GM19193 (cell line): ENCODE results near the gene DDR1.

ENCODE experiments used
- POLR2A ChIP-seq: IDR thresholded peaks from 4 replicates; pipeline ENCODE4 v1.6.1; 2011; ENCODE audit not compliant: insufficient read depth, insufficient read length; ENCODE audit errors: extremely low read depth

Gene DDR1

DNA sequence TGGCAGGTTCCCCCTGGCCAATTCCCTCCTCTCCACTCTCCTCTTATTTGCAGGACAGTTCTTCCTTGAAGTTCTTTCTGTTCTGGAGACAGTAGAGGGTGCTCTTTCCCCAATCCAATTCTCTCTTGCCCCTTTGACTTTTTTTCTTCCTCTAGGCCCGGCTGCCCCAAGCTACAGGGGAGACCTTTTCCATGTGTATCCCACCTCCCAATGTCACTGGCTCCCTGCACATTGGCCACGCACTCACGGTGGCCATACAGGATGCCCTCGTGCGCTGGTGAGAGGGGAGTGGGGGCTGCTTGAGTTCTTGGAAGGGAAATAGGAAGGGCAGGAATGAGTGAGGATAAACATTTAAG, 31.2 kb downstream of the DDR1 start:
- TF ChIP-seq POLR2A: no peak

DNA sequence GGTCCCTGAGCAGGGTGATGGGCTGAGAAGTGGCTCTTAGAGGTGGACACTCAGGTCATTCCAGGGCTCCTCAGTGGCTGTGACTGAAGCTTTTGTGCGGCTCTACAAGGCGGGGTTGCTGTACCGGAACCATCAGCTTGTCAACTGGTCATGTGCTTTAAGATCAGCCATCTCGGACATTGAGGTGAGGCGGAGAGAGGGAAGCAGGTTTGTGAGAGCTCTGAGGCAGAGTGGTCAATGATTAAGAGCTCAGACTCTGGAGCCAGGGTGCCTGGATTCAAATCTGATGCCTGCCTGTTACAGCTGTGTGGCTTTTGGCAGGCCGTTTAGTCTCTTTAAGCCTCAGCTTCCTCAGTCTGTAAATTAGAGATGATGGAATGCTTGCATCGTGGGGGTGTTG, 32.7 kb downstream of the DDR1 start:
- no peak for TF ChIP-seq POLR2A

DNA sequence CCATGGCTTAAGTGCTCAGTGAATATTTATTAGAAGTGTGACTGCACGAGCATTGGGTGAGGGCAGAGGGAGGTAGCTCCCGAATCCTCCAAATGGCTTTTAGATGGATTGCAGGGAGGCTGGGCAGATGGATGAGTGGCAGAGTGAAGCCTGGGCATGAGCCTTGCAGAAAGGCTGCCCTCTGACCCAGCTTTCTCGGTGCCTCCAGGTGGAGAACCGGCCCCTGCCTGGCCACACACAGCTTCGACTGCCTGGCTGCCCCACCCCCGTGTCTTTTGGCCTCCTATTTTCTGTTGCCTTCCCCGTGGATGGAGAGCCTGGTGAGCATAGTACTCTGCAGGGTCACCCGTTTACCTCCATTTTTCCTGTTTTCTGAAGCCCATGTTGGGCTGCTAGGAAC, 33.2 kb downstream of the DDR1 start:
- no peak for TF ChIP-seq POLR2A

DNA sequence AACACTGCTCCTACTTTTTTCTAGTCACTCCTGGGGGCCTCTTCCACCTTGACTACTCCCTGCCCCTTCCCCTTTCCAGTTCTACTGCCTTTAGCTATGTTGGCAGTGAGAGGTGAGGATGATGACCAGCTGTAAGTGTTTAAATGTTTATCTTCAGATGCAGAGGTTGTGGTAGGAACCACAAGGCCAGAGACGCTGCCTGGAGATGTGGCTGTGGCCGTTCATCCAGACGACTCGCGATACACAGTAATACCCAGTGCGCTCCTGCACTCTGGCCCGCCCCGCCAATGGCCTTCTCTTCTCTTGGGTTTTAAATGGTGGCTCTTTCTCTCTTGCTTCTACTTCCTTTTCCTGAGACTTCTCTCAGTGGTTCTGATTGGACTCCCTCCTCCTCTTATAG, 34.4 kb downstream of the DDR1 start:
- TF ChIP-seq POLR2A: no peak

DNA sequence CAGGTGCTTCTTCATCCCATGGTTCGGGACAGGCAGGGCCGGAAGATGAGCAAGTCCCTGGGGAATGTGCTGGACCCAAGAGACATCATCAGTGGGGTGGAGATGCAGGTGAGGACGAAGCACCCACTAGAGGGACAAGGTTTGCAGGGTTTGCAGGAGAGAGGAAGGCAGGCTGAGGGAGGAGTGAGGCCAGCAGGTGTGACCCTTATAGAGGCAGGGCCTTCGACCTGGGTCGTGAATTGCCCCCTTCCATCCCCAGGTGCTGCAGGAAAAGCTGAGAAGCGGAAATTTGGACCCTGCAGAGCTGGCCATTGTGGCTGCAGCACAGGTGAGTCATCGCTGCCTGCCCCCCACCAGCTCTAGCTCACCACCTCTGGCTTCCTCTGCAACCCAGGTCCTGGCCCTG, 38.1 kb downstream of the DDR1 start:
- no peak for TF ChIP-seq POLR2A

DNA sequence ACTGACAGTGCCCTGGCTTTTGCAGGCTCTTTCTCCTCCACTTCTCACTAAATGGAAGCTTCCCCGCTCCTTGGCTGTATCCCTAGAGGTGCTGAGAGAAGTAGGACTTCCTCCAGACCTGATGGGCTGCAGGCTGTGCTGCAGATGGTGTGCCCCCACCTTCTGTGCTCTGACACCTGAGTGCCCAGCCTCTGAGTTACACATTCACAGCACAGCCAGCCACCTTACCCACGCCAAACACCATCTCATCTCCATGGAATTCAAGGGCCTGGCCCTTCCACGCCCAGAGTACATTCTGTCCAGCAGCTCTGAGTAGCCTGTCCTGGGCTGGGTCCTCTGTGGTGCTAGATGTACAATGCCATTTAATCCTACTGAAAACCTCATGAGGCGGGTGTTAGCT, 42.3 kb downstream of the DDR1 start:
- no peak for TF ChIP-seq POLR2A

DNA sequence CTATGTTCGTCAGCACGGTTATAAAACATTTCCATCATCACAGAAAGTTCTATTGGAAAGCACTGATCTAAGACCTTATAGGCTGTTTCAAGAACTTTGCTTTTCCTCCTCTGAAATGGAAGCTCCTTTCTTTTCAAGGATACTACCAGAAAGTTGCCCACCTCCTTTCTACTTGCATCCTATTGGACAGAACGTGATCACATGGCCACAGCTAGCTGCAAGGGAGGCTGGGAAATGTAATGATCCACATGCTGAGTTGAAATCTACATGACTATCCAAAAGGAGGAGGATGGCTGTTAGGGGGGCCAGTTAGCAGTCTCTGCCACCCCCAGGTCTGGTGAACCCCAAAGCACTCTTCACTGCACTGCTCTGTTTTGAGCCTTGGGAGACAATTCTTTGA, 44.4 kb downstream of the DDR1 start:
- TF ChIP-seq POLR2A: no peak

DNA sequence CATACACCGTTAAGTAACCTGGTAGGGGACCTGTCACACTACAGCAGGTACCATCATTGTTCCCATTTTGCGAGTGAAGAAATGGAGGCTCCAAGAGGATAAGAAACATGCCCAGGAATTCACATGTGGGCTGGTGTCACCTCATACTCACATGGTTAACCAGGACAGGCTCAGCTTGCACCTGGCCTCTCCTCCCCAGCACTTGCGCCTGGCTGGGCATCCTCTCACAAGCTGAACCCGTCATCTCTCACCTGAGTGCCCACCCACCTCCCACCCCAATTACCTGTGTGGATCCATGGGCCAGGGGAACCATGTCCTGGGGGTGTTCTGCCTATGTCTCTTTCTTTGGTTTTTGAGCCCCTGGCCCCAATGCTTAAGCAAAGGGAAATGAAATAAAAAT, 46.2 kb downstream of the DDR1 start:
- no peak for TF ChIP-seq POLR2A

DNA sequence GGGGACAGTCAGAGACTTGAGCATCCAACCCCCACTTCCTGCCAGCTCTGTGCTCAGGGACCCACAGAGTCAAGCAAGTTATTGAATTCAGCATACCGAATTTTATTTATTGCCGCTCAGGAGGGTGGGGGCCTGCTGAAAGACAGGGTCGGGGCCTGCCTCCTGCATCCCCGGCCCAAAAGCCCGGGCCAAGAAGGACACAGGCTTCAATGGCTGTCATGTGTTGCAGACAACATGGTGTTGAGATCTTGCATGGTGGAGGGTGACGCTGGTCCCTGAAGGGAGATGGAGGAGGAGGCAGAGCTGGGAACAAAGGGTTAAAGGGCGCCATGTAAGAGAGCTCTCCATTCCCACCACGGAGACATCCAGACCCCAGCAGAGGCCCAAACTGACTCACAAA, 47.0 kb downstream of the DDR1 start:
- no peak for TF ChIP-seq POLR2A

DNA sequence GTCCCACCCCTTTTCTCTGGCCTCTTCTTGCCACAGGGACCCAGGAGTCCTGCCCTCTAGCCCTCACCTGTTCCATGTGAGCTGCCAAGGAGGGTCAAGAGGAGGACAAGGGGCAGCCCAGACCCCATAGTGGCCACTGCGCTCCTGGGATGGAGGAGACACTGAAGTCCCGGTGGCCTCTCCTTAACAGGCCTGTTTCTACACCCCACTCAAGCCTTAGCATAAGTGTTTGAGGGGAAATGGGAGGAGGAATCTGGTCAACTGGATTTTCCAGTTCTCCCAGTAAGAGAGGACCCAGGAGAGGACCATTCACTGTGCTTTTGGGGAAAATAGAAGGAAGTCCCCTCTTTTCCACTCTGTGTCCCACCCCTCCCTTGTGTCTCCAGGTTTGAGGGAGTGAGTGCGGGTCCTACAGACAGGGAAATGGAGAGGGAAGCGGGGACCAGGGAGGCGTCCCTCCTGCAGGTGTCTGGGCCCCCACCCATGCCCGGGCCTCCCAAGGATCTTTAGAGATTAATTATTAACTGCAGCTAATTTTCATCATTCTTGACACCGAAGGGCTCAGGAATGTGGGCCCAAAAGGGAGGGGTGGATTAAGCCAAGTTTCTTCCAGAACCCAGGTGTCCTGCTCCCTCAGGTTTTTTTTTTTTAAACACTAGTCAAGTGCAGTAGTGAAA, 47.8 kb downstream of the DDR1 start, which contains the start of gene SFTA2:
Gene SFTA2 (minus strand): TSS at position 202 of the 677 bp plus-strand sequence. CDS start 74 bp downstream, at position 128.
- TF ChIP-seq POLR2A: no peak

DNA sequence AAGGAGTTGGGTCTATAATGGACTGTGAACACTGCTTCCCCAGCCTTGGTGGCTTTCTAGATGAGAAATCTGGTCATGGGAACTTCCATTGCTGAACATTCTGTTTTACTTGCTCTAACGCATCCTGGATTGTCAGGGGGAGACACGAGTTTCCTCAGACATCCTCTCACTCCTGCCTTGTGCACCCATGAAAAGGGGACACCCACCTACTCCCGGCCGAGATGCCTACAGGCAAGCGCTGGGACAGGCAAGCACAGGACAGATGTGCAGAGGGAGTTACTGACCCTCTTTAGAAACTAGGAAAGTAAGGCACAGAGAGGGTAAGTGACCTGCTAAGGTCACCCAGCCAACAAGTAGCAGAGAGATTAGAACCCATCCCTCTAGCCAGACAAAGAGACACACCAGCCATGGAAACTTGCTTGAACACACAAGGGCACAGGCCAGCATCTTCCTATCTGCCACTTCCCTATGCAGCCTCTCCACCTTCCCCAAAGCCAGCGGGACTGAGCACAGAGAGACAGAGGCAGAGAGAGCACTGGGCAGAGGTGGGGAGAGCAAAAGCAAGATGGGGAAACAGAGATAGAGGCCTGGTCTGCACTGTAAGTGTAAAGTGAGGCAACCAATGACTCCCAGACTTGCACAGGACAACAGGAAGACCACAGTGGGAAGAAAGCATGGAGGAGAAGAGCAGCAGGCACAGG, 48.5 kb downstream of the DDR1 start:
- no peak for TF ChIP-seq POLR2A

DNA sequence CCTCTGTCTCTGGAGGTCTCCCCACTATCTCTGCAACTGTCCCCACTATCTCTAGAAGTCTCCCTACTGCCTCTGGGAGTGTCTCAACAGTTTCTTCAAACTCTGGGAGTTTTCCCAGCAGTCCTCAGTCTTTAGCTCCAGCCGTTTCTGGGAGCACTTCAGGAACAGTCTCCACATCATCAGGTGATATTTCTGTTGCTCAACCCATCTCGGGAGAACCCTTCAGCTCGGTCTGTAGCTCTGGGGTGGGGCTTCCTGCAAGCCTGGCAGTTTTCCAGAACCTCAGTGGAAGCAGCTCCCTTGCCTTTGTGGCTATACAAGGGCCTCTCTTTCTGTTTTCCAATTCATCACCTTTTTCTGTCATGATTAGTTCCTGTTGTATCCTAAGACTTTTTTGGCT, 50.7 kb downstream of the DDR1 start:
- no peak for TF ChIP-seq POLR2A

DNA sequence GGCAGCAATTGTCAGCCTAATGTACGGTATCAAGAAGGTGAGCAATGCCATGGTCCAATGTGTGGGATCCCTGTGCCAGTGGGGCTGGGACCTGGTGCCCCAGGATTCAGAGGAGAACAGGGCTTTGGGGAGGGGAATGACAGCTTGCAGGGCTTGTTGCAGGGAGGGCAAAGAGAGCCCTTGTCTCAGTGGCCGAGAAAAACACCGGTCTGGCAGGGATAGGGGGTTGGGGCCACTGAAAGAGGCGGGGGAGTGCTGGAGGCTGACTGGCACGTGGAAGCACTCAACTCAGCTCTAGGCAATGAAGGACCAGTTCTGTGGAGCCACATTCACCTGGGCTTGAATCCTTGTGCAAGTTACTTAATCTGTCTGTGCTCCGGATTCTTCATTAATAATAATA, 52.9 kb downstream of the DDR1 start:
- TF ChIP-seq POLR2A: no peak

DNA sequence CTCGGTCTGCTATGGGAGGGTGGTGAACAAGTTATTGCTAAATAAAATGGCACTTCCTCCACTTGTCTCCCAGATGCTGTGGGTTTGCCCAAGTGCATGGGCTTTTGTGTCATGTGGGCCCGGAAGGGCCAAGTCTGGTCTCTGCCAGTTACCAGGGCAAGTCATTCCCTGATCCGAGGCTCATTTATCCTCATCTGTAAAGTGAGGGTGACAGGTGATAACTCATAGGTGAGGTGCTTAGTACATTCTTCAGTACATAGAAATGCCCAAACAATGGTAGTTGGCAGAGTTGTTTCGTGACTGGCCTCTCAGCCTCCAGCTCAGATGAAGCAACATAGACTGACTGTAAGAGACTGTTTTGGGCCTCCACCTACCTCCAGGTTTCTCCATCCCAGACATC, 54.4 kb downstream of the DDR1 start:
- no peak for TF ChIP-seq POLR2A

DNA sequence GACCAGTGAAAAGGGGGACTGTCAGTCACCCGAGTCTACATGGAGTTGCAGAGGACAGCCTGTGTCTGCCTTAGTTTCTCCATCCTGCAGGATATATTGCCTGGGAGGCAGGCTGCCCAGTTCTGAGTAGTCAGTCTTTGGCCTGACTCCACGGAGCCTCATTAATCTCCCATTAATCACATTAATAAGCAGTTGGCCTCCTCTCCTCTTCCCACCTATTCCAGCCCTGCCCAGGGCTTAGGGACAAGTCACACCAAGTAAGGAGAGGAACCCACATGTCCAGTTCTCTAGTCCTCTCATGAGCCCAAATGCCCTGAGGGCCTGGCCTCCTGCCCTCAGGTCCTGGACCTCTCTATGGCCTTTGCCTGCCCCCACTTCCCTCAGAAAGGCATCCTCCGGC, 55.2 kb downstream of the DDR1 start:
- TF ChIP-seq POLR2A: no peak

DNA sequence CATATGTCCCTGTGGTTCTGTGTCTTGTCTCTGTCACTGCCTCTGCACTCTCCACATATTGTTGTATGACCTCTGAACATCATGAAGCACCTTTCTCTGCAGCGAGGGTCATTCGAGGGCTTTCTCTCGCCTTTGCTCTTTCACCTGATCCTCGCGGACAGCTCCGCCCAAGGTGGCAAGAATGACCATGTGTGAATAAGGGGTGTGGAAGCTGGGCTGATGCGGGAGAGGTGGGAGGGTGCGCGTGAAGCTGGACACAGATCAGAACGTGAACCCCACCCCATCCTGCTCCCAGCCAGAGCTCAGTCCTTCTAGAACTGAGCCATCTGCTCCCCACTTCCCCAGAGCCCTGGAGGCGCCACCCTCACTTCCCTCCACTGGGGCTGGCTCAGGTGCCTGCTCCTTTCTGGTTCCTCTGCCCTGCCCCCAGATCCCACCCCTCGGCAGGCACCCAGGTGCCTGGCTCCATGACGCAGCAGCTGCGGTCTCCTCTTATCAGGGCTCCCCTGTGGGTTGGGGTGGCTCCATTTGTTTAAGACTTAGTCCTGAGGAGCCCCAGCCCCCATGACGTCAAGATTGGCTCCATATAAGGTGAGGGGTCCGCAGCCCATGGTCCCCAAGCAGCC, 56.2 kb downstream of the DDR1 start, which contains the start of gene MUCL3:
Gene MUCL3 (plus strand): TSS at position 613 of the 626 bp plus-strand sequence. CDS start 27 bp downstream, outside the sequence.
- no peak for TF ChIP-seq POLR2A
